ENCODE measurements around the gene ABCB4. TPM values are rescaled to one million over a fixed set of nuclear protein-coding genes. Genes with fewer than 3 reads are reported as not detected.

The ABCB4 gene
- total RNA-seq, 1 donor: 7.2 TPM

DNA sequence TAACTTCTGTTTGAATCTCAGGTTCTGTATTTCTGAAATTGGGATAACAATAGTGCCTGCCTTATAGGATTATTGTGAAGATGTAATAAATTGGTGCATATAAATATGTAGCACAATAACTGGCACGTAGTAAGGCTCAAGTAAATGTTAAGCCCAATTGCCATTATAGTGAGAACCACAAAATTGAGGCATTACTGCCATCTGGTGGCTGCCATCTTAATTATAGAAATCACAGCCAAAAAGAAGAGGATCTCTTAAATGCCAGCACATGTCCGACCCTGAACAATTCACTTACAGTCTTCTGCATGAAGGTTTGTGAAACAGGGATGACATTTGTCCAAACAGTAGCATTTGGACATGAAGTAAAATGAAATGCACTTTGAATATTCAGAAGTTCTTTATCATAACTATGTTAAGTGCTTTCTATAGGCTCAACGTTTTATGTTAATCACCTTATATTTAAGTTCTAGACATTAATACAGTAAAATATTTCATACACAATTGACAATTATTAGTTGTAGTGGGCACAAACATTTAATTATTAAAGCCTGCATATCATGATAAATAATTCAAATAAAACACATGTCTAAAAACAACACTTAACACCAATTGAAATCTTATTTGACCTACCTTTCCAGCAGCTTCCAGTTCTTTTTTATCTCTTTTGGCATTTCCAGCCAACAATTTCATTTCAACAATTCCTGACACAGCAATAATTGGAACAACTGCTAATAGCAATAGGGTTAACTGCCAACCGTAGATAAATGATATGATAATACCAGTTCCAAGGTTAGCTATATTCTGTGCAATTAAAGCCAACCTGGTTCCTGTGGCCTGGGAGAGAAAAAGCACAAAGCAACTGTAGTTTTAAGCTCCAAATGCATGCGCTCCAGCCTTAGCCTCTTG, 58.5 kb downstream of the ABCB4 start:
- Histone ChIP-seq H3K4me1 (ENCODE audit: insufficient read depth, low read length) (no peaks in the 10 kb centered on the region), H3K9me3 (ENCODE audit: low read depth, low read length) (no peaks in the 10 kb centered on the region), H3K27me3 (ENCODE audit: insufficient read depth, low read length) (no peaks in the 10 kb centered on the region), H3K4me3 (ENCODE audit: low read length) (no peak overlapping the region)

DNA sequence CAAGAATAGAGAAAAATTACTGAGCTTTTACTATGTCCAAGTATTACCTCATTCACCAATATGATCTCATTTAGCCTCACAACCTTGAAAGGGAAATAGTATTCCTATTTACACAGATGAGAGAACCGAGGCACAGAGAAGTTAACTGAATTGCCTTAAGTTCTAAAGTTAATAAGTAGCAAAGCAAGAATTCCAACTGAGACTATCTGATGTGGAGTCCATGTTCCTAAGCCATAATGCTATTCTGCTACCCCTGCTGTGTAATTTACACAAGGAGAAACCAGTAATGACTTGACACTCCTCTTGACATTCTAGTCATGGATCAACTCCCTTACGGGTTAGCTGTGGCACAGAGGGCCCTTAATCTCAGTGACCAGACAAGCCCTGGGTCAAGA, 60.7 kb downstream of the ABCB4 start:
- no peak overlapping the region for H3K4me3 ChIP-seq (ENCODE audit: low read length)
- no peaks in the 10 kb centered on the region for H3K27me3 ChIP-seq (ENCODE audit: insufficient read depth, low read length)
- no peaks in the 10 kb centered on the region for H3K9me3 ChIP-seq (ENCODE audit: low read depth, low read length)
- H3K4me1 ChIP-seq (ENCODE audit: insufficient read depth, low read length): no peaks in the 10 kb centered on the region

DNA sequence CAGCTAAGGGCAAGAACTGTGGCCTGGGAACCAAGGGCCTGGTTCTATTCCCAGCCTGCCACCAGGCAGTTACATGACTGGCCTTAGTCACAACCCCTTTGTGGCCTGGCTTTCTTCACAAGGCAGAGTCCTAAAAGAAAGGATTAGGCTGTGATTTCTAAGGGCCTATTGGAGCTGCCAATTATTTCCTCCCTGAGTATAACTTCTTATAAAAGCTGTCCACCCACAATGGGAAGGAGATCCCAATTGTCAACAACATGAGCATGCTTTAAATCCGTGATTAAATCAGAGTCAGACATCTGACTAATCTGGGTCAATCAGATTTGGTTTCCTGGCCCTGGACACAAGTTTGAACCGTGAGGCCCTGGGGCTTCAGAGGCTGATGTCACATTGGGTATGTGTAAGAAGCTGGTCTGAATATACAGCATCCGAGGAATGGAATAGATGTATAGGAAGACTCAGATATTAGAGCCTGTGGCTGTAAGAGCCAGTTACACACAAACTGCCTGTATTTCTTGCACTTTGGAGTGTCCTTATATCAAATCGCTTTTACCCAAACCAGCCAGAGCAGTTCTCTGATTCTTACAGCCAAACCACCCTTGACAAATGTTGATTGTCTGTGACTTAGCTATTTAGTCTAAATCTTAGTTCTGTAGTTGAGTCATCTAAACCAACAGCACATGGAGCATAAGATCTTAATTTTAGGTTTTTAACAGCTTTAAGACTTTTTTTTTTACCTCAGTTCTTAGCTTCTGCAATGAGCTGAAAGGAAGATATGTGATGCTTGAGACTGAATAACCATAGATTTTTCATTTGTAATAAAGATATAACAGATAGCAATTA, 61.3 kb downstream of the ABCB4 start:
- no peaks in the 10 kb centered on the region for H3K9me3 ChIP-seq (ENCODE audit: low read depth, low read length)
- H3K4me1 ChIP-seq (ENCODE audit: insufficient read depth, low read length): no peaks in the 10 kb centered on the region
- no peak overlapping the region for H3K4me3 ChIP-seq (ENCODE audit: low read length)
- H3K27me3 ChIP-seq (ENCODE audit: insufficient read depth, low read length): no peaks in the 10 kb centered on the region

DNA sequence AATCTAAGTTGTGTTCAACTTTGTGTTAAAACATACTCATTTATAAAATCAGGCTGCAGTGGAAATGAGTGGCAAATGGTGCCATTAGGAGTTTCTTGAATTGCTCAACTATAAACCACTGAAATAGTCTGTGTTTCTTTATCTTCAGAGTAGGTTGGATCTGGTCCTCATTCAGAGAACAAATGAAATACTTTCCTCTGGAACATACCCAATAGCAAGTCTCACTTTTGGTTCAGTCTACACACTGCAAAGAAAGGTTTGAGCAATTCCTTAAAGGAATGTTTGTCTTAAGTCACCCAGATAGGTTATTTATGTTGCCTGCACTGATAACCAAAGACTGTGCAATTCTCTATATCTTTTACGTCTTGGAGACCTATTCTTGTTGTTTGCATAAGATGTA, 62.5 kb downstream of the ABCB4 start:
- no peaks in the 10 kb centered on the region for H3K4me1 ChIP-seq (ENCODE audit: insufficient read depth, low read length)
- no peak overlapping the region for H3K4me3 ChIP-seq (ENCODE audit: low read length)
- no peaks in the 10 kb centered on the region for H3K9me3 ChIP-seq (ENCODE audit: low read depth, low read length)
- no peaks in the 10 kb centered on the region for H3K27me3 ChIP-seq (ENCODE audit: insufficient read depth, low read length)

DNA sequence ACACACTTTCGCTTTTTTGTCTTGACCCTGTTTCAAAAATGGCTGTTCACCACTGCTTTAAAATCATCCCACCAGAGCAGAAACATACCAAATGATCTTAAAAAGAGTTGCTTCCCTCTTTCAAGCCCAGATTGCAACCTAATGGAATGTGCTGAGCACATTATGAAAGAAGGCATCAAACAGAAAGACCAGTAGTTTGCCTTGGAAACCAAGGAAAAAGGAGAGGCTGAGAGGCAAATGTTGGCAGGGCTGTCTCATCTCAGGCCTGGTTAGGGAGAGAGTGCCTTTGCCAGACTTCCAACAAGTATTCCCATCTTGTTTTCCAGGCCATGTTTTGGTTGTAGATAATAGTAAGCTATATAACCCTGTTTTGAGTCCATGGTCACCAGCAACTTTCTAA, 64.3 kb downstream of the ABCB4 start:
- Histone ChIP-seq H3K27me3 (ENCODE audit: insufficient read depth, low read length) (no peaks in the 10 kb centered on the region), H3K4me1 (ENCODE audit: insufficient read depth, low read length) (no peaks in the 10 kb centered on the region), H3K4me3 (ENCODE audit: low read length) (no peak overlapping the region), H3K9me3 (ENCODE audit: low read depth, low read length) (no peaks in the 10 kb centered on the region)

DNA sequence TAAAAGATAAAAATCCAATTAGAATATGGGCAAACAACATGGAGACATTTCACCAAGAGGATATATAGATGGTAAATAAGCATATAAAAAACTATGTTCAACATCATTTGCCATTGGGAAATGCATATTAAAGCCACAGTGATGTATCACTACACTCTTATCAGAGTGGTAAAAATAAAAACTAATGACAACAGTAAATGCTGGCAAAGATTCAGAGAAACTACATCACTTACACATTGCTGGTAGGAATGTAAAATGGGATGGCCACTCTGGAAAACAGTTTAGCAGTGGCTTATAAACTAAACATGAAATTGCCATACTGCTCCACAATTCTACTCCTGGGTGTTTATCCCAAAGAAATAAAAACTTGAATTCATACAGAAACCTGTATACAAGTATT, 70.8 kb downstream of the ABCB4 start:
- H3K27me3 ChIP-seq (ENCODE audit: insufficient read depth, low read length): no peaks in the 10 kb centered on the region
- H3K4me1 ChIP-seq (ENCODE audit: insufficient read depth, low read length): no peaks in the 10 kb centered on the region
- H3K4me3 ChIP-seq (ENCODE audit: low read length): no peak overlapping the region
- no peaks in the 10 kb centered on the region for H3K9me3 ChIP-seq (ENCODE audit: low read depth, low read length)

DNA sequence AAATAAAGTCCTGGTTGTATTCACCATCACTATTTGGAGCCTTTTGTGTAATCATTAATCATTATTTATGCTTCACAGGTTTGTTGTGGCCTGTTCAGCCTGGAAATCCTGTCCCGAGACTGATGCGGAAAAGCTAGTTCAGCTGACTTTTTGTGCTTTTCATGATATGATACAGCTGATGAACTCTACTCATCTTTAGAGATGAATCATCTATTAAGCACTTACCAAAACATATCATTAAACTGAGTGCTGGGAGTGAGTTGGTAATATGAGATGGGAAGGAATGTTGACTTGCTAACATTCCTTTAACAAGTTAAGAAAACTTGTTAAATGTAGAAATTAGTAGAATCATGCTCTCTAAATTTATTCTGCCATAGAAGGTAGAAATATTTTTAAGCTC, 77.0 kb downstream of the ABCB4 start:
- H3K27me3 ChIP-seq (ENCODE audit: insufficient read depth, low read length): no peaks in the 10 kb centered on the region
- H3K9me3 ChIP-seq (ENCODE audit: low read depth, low read length): no peaks in the 10 kb centered on the region
- no peaks in the 10 kb centered on the region for H3K4me1 ChIP-seq (ENCODE audit: insufficient read depth, low read length)
- no peak overlapping the region for H3K4me3 ChIP-seq (ENCODE audit: low read length)

DNA sequence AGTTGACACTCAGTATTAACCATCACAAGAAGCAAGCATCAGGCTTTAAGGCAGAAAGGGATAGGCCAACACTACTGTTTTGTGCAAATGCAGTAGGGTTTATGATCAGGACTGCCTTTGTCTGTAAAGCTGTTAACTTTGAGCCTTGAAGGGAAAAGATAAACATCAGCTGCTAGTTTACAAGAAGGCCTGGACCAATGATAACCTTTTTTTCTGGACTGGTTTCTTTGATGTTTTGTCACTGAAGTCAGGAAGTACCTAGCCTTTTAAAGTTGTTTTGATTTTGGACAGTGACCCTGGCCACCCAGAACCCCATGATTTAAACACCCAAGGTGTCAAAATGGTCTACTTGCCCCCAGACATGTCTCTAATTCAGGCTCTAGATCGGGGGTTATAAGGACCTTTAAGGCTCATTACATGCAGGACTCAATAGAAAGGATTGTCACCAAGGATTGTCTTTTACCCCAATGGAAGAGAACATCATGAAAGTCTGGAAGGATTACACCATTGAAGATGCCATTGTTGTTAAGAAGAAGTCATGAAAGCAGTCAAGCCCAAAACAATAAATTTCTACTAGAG, 79.9 kb downstream of the ABCB4 start:
- H3K4me3 ChIP-seq (ENCODE audit: low read length): no peak overlapping the region
- no peaks in the 10 kb centered on the region for H3K27me3 ChIP-seq (ENCODE audit: insufficient read depth, low read length)
- H3K4me1 ChIP-seq (ENCODE audit: insufficient read depth, low read length): no peaks in the 10 kb centered on the region
- no peaks in the 10 kb centered on the region for H3K9me3 ChIP-seq (ENCODE audit: low read depth, low read length)

DNA sequence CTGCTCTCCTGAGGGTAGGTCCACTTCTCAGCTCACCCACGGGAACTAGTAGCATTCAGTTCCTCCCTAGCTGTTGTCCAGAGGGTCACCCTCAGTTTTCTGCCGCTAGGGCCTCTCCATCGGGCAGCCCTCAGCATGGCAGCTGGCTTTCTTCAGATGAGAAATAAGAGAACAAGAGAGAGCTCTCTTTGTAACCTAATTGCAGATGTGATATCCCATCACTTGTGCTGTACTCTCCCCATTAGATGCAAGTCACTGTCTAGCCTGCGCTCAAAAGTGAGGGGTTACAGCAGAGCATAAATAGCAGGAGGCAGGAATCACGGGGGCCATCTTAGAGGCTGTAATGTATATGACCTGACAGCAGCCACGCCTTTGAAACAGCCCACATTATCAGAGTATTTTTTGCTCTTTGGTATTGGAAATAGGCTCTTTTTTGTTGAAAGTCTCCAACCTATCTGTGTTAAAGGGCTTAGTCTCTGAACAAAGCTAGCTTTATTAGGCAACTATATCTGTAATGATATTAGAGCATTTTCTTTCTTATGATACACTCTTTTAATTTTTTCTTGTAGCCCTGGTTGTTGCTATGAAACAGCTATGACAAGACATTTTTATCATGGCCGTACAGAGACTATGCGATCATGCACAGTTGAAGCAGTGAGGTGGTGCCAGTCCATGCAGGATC, 84.3 kb downstream of the ABCB4 start:
- Histone ChIP-seq H3K9me3 (ENCODE audit: low read depth, low read length) (no peaks in the 10 kb centered on the region), H3K27me3 (ENCODE audit: insufficient read depth, low read length) (no peaks in the 10 kb centered on the region), H3K4me3 (ENCODE audit: low read length) (no peak overlapping the region), H3K4me1 (ENCODE audit: insufficient read depth, low read length) (no peaks in the 10 kb centered on the region)

DNA sequence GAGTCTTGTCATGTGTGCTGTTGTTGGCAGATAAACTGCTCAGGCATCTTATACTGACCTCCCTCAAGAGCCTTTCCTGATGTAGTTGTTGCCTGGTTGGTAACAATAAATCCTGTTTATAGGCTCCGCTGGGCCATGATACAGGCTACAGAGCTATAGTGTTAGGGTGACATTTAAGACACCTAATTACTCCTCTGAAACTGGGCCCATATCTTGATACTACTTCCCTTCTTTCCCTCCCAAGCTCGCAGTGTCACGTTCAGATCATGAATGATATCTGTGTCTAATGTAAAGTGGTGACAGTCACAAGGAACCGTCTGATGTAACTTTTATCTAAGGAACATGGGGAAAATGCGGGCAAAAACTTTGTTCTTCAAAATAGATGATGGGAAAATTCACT, 94.6 kb downstream of the ABCB4 start:
- H3K4me3 ChIP-seq (ENCODE audit: low read length): no peak overlapping the region
- no peaks in the 10 kb centered on the region for H3K27me3 ChIP-seq (ENCODE audit: insufficient read depth, low read length)
- H3K4me1 ChIP-seq (ENCODE audit: insufficient read depth, low read length): no peaks in the 10 kb centered on the region
- no peaks in the 10 kb centered on the region for H3K9me3 ChIP-seq (ENCODE audit: low read depth, low read length)

DNA sequence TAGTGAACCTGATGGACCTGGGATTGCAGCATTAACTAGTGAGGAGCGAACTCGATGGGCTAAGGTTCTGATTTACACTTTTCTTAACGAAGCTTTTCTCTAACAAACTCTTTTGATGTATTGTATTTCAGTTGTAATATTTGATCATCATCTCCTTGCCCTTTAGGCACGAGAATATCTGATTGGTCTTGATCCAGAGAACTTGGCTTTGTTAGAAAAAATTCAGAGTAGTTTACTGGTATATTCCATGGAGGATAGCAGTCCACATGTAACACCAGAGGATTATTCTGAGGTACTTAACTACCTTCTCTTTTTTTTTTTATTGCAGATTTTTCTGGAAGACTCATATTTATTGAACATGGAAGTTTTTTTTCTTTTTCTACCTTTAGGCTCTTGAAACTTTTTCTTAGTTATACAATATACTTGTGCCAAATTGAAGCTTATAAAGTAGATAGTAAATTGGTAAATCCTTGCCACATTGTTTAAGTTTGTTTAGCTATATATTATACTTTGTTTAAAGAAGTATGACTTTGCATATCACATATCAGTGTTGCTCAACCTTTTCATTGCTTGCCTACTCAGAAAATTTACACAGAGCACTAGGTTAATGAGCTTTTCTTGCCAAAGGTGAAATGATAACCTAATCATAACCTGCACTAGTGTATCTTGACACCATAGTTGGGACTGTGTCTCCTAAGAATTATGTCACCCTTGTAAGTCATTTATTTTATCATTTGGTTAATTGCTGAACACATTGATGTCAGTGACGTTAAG, 99.6 kb downstream of the ABCB4 start:
- no peaks in the 10 kb centered on the region for H3K4me1 ChIP-seq (ENCODE audit: insufficient read depth, low read length)
- H3K9me3 ChIP-seq (ENCODE audit: low read depth, low read length): no peaks in the 10 kb centered on the region
- H3K4me3 ChIP-seq (ENCODE audit: low read length): no peak overlapping the region
- no peaks in the 10 kb centered on the region for H3K27me3 ChIP-seq (ENCODE audit: insufficient read depth, low read length)

DNA sequence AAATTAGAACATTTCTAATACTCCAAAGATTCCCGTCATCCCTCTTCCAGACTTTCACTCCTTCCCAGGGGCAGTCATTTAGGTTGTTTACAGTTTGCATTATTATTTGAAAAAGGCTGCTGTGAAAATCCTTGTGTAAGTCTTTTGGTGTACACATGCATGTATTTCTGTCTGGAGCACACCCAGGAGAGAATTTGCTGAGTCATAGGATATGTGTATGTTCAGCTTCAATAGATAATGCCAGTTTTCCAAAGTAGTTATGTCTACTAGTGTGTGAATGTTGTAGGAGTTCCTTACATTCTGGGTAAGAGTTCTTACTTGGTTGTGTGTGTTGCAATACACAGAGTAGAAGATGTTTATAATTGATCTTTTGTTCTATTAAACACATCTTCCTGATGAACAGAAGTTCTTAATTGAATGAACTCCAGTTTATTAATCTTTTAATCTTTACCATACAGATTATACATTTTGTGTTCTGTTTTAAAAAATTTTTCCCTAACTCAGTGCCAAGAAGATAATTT, 104.8 kb downstream of the ABCB4 start:
- Histone ChIP-seq H3K9me3 (ENCODE audit: low read depth, low read length) (no peaks in the 10 kb centered on the region), H3K27me3 (ENCODE audit: insufficient read depth, low read length) (no peaks in the 10 kb centered on the region), H3K4me1 (ENCODE audit: insufficient read depth, low read length) (no peaks in the 10 kb centered on the region), H3K4me3 (ENCODE audit: low read length) (no peak overlapping the region)

DNA sequence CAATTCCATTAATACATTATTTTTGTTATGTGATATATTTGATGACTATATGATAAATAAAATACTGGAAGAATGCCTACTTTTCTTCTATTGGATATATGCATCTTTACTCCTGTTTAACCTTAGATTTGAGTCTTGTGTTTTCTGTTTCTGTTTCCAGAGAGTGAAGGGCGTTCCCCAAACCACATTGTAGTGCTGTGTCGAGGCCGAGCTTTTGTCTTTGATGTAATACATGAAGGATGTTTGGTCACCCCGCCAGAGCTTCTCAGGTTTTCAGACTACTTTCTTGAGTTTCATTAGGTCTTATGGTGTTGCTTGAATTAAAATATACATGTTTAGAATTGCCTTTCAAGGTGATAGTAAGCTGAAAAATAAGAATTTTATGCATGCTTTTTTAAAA, 106.3 kb downstream of the ABCB4 start:
- Histone ChIP-seq H3K4me1 (ENCODE audit: insufficient read depth, low read length) (no peaks in the 10 kb centered on the region), H3K9me3 (ENCODE audit: low read depth, low read length) (no peaks in the 10 kb centered on the region), H3K4me3 (ENCODE audit: low read length) (no peak overlapping the region), H3K27me3 (ENCODE audit: insufficient read depth, low read length) (no peaks in the 10 kb centered on the region)

DNA sequence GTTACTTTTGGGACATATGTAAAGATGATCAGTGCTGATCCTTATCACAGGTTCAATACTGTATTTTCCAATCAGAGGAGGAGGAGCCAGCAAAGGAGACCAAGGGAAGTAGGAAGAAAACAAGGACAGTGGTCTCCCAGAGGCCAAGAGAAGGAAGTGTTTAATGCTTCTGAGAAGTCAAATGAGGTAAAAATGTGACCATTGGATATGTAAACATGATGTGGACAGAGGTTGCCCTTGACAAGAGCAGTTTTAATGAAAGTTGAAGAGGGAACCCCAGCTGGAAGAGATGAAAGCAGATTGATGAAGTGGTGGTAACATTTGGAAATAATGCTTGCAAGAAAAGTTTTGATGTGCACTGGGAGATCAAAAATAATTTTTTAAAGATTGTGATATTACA, 111.2 kb downstream of the ABCB4 start:
- H3K27me3 ChIP-seq (ENCODE audit: insufficient read depth, low read length): no peaks in the 10 kb centered on the region
- H3K4me1 ChIP-seq (ENCODE audit: insufficient read depth, low read length): no peaks in the 10 kb centered on the region
- H3K4me3 ChIP-seq (ENCODE audit: low read length): no peak overlapping the region
- H3K9me3 ChIP-seq (ENCODE audit: low read depth, low read length): no peaks in the 10 kb centered on the region

Measured in mononuclear cell (primary cell).